ENCODE data around the gene DCP1A.

- TF ChIP-seq CTCF (IDR thresholded peaks at IDR 0.05), result no peak
- no peak for TF ChIP-seq POLR2A (IDR thresholded peaks at IDR 0.05)
These were observed 43.8 kb downstream of the DCP1A start for GRCh38 chr3:53303549-53303948.
